ENCODE data around the gene GPR31.

The GPR31 gene

GRCh38 chr6:167120583-167120903 is 37.2 kb downstream of the GPR31 start:
- Histone ChIP-seq H3K9me3 (ENCODE audit: control insufficient read depth, insufficient read depth, low read depth, low read length) (no peaks in the 10 kb centered on the region), H3K4me1 (ENCODE audit: control insufficient read depth, insufficient read depth, low read length) (no peaks in the 10 kb centered on the region), H3K36me3 (ENCODE audit: control insufficient read depth in 2 of 2, insufficient read depth in 1 of 2, low read length in 2 of 2) (no peaks in the 10 kb centered on the region), H3K4me3 (ENCODE audit: low read depth, low read length) (no peak overlapping the region), H3K27ac (ENCODE audit: extremely low read depth, low read depth, low read length) (no peak overlapping the region)
- no peak for TF ChIP-seq ZNF248 (tag by site-specific recombination; IDR thresholded peaks at IDR 0.05)
- no peak for TF ChIP-seq ZSCAN16 (tag by site-specific recombination; IDR thresholded peaks at IDR 0.05)
- TF ChIP-seq TRIM28 (IDR thresholded peaks at IDR 0.05; ENCODE audit: borderline replicate concordance, low read length), result no peak
- TF ChIP-seq, protein P1, sequence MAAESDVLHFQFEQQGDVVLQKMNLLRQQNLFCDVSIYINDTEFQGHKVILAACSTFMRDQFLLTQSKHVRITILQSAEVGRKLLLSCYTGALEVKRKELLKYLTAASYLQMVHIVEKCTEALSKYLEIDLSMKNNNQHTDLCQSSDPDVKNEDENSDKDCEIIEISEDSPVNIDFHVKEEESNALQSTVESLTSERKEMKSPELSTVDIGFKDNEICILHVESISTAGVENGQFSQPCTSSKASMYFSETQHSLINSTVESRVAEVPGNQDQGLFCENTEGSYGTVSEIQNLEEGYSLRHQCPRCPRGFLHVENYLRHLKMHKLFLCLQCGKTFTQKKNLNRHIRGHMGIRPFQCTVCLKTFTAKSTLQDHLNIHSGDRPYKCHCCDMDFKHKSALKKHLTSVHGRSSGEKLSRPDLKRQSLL (tag by site-specific recombination; IDR thresholded peaks at IDR 0.05), result no peak
- TF ChIP-seq MYNN (tag by site-specific recombination; IDR thresholded peaks at IDR 0.05; ENCODE audit: borderline replicate concordance), result no peak
- TF ChIP-seq, protein P2, sequence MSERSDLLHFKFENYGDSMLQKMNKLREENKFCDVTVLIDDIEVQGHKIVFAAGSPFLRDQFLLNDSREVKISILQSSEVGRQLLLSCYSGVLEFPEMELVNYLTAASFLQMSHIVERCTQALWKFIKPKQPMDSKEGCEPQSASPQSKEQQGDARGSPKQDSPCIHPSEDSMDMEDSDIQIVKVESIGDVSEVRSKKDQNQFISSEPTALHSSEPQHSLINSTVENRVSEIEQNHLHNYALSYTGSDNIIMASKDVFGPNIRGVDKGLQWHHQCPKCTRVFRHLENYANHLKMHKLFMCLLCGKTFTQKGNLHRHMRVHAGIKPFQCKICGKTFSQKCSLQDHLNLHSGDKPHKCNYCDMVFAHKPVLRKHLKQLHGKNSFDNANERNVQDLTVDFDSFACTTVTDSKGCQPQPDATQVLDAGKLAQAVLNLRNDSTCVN (tag by site-specific recombination; optimal IDR thresholded peaks at IDR 0.05), result no peak
- TF ChIP-seq FEZF1 (tag by site-specific recombination; IDR thresholded peaks at IDR 0.05), result no peak
- TF ChIP-seq, protein P3, sequence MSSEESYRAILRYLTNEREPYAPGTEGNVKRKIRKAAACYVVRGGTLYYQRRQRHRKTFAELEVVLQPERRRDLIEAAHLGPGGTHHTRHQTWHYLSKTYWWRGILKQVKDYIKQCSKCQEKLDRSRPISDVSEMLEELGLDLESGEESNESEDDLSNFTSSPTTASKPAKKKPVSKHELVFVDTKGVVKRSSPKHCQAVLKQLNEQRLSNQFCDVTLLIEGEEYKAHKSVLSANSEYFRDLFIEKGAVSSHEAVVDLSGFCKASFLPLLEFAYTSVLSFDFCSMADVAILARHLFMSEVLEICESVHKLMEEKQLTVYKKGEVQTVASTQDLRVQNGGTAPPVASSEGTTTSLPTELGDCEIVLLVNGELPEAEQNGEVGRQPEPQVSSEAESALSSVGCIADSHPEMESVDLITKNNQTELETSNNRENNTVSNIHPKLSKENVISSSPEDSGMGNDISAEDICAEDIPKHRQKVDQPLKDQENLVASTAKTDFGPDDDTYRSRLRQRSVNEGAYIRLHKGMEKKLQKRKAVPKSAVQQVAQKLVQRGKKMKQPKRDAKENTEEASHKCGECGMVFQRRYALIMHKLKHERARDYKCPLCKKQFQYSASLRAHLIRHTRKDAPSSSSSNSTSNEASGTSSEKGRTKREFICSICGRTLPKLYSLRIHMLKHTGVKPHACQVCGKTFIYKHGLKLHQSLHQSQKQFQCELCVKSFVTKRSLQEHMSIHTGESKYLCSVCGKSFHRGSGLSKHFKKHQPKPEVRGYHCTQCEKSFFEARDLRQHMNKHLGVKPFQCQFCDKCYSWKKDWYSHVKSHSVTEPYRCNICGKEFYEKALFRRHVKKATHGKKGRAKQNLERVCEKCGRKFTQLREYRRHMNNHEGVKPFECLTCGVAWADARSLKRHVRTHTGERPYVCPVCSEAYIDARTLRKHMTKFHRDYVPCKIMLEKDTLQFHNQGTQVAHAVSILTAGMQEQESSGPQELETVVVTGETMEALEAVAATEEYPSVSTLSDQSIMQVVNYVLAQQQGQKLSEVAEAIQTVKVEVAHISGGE (tag by site-specific recombination; conservative IDR thresholded peaks at IDR 0.05; ENCODE audit: low read depth), result no peak
- no peak for TF ChIP-seq ZSCAN30 (tag by site-specific recombination; IDR thresholded peaks at IDR 0.05)
- no peak for TF ChIP-seq WT1 (tag by site-specific recombination; IDR thresholded peaks at IDR 0.05)
- no peak for TF ChIP-seq ZNF211 (tag by site-specific recombination; IDR thresholded peaks at IDR 0.05; ENCODE audit: low read depth)
- no peak for TF ChIP-seq PRDM10 (tag by site-specific recombination; IDR thresholded peaks at IDR 0.05)
- TF ChIP-seq ZNF202 (tag by site-specific recombination; IDR thresholded peaks at IDR 0.05; ENCODE audit: borderline replicate concordance), result no peak
- TF ChIP-seq ZNF449 (tag by site-specific recombination; IDR thresholded peaks at IDR 0.05), result no peak
- no peak for TF ChIP-seq KLF7 (tag by site-specific recombination; IDR thresholded peaks at IDR 0.05; ENCODE audit: borderline replicate concordance)
- TF ChIP-seq ZNF747 (tag by site-specific recombination; IDR thresholded peaks at IDR 0.05), result no peak
- no peak for TF ChIP-seq ZNF433 (tag by site-specific recombination; IDR thresholded peaks at IDR 0.05; ENCODE audit: low read depth)
- no peak for TF ChIP-seq ZNF514 (tag by site-specific recombination; IDR thresholded peaks at IDR 0.05)
- CTCF ChIA-PET, result interaction anchor here (0.9 kb wide), 1 partner anchor 345 kb away, joined by 4 read pairs; no protein-coding TSS in a partner anchor
- POLR2A ChIA-PET, result no interaction called here
